Measurements from ENCODE around the gene PSG1.
"Not testable (repeated sequence)": the region's sequence is repeated elsewhere in the genome, so short reads cannot be mapped to it uniquely, and the experiment has no call there.

Gene PSG1

GRCh38 chr19:42846597-42846996 is 32.9 kb downstream of the PSG1 start:
- ChIA-PET POLR2A (no interaction called here), CTCF (no interaction called here)
- no peak for TF ChIP-seq CTCF (IDR thresholded peaks at IDR 0.05; ENCODE audit: control extremely low read depth, extremely low read depth, low read depth, missing control alignments)
- no peak for DNase-seq (ENCODE audit: extremely low spot score)

GRCh38 chr19:42843631-42844030 is 35.9 kb downstream of the PSG1 start:
- POLR2A ChIA-PET; DNase-seq (ENCODE audit: extremely low spot score); CTCF ChIA-PET: not testable (repeated sequence)

- POLR2A ChIA-PET; CTCF ChIA-PET; DNase-seq (ENCODE audit: extremely low spot score): not testable (repeated sequence)
Measured at GRCh38 chr19:42832746-42833442, 46.6 kb downstream of the PSG1 start.

GRCh38 chr19:42832023-42832680 is 47.4 kb downstream of the PSG1 start:
- DNase-seq (ENCODE audit: extremely low spot score); CTCF ChIA-PET; POLR2A ChIA-PET: not testable (repeated sequence)

GRCh38 chr19:42831221-42832019 is 48.1 kb downstream of the PSG1 start:
- CTCF ChIA-PET: no interaction called here
- no peak for TF ChIP-seq CTCF (IDR thresholded peaks at IDR 0.05; ENCODE audit: control extremely low read depth, extremely low read depth, low read depth, missing control alignments)
- POLR2A ChIA-PET: no interaction called here
- DNase-seq (ENCODE audit: extremely low spot score): no peak

GRCh38 chr19:42821306-42821977 is 58.1 kb downstream of the PSG1 start:
- CTCF ChIA-PET; DNase-seq (ENCODE audit: extremely low spot score); POLR2A ChIA-PET: not testable (repeated sequence)

GRCh38 chr19:42819960-42820650 is 59.4 kb downstream of the PSG1 start:
- DNase-seq (ENCODE audit: extremely low spot score); CTCF ChIA-PET; POLR2A ChIA-PET: not testable (repeated sequence)

- CTCF ChIA-PET: no interaction called here
- DNase-seq (ENCODE audit: extremely low spot score): no peak
- TF ChIP-seq CTCF (IDR thresholded peaks at IDR 0.05; ENCODE audit: control extremely low read depth, extremely low read depth, low read depth, missing control alignments): no peak
- POLR2A ChIA-PET: no interaction called here
Measured at GRCh38 chr19:42816894-42817293, 62.6 kb downstream of the PSG1 start.
